Mammary epithelial cell (primary cell): ENCODE results near the gene FFAR4.

Experiments
- EZH2 ChIP-seq: IDR thresholded peaks from 2 replicates; pipeline ENCODE4 v1.6.1; 2012; ENCODE audit warnings: low read length, inconsistent platforms, borderline replicate concordance
- TF ChIP-seq, protein P1 (sequence below), 2 donors: IDR thresholded peaks in 1 of 2; conservative IDR thresholded peaks in 1 of 2; 2 replicates each; pipeline ENCODE4 v1.5.1; 2011 to 2012; ENCODE audit warnings: inconsistent platforms in 2 of 2, low read length in 2 of 2, mild to moderate bottlenecking in 2 of 2, control low read depth in 1 of 2, low read depth in 1 of 2; ENCODE audit not compliant: insufficient read depth in 1 of 2; ENCODE audit errors: extremely low read depth in 1 of 2

DNA sequence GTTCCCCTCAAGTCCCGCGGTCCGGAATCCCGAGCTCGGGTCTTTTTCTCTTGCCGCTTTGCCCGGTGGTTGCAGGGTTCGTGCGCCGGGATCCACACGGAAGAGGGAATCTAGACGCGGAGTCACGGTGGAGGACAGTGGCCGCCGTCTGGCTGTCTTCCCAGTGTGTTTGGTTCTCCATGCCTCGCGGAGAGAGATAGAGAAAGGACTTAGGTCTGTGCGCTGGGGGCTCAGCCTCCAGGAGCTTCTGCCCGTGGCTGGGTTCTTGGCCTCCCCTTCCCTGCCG, 1.6 kb downstream of the FFAR4 start:
- TF ChIP-seq, protein P1, sequence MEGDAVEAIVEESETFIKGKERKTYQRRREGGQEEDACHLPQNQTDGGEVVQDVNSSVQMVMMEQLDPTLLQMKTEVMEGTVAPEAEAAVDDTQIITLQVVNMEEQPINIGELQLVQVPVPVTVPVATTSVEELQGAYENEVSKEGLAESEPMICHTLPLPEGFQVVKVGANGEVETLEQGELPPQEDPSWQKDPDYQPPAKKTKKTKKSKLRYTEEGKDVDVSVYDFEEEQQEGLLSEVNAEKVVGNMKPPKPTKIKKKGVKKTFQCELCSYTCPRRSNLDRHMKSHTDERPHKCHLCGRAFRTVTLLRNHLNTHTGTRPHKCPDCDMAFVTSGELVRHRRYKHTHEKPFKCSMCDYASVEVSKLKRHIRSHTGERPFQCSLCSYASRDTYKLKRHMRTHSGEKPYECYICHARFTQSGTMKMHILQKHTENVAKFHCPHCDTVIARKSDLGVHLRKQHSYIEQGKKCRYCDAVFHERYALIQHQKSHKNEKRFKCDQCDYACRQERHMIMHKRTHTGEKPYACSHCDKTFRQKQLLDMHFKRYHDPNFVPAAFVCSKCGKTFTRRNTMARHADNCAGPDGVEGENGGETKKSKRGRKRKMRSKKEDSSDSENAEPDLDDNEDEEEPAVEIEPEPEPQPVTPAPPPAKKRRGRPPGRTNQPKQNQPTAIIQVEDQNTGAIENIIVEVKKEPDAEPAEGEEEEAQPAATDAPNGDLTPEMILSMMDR (conservative IDR thresholded peaks at IDR 0.05 in 1 of 2, IDR thresholded peaks at IDR 0.05 in 1 of 2; ENCODE audit: extremely low read depth in 1 of 2, insufficient read depth in 1 of 2, low read depth in 1 of 2, low read length in 2 of 2), result no peak
- no peak for TF ChIP-seq EZH2
